HEK293 (cell line): ENCODE results near the gene DNAI7.

Source experiments
- GFI1B ChIP-seq: fragments of 450-650 bp; formaldehyde crosslinking; IDR thresholded peaks from 2 replicates; pipeline ENCODE4 v1.5.1; 2016; ENCODE audit warnings: missing biosample characterization, missing genetic modification characterization
- MZF1 ChIP-seq: fragments of 450-650 bp; formaldehyde crosslinking; IDR thresholded peaks from 2 replicates; pipeline ENCODE4 v1.5.1; 2017; ENCODE audit warnings: missing biosample characterization, missing genetic modification characterization, borderline replicate concordance
- TRIM28 ChIP-seq: IDR thresholded peaks from 2 replicates; pipeline ENCODE4 v1.6.1; 2011; ENCODE audit warnings: low read length, control low read depth, borderline replicate concordance
- ZNF121 ChIP-seq: fragments of 450-650 bp; formaldehyde crosslinking; IDR thresholded peaks from 2 replicates; pipeline ENCODE4 v1.5.1; 2016; ENCODE audit warnings: missing biosample characterization, missing genetic modification characterization
- ZNF157 ChIP-seq: fragments of 450-650 bp; formaldehyde crosslinking; IDR thresholded peaks from 2 replicates; pipeline ENCODE4 v1.5.1; 2016; ENCODE audit warnings: missing biosample characterization, missing genetic modification characterization
- ZNF274 ChIP-seq, 2 experiments: fragments of 200-500 bp in 1 of 2; fragments of 450-650 bp in 1 of 2; sonication (Bioruptor generic) in 1 of 2; formaldehyde crosslinking in 1 of 2; IDR thresholded peaks; 2 replicates each; pipeline versions ENCODE4 v1.5.1 to v1.6.1; 2014 to 2016; ENCODE audit warnings: borderline replicate concordance in 1 of 2, inconsistent platforms in 1 of 2, low read length in 1 of 2, missing biosample characterization in 1 of 2, missing genetic modification characterization in 1 of 2

DNA sequence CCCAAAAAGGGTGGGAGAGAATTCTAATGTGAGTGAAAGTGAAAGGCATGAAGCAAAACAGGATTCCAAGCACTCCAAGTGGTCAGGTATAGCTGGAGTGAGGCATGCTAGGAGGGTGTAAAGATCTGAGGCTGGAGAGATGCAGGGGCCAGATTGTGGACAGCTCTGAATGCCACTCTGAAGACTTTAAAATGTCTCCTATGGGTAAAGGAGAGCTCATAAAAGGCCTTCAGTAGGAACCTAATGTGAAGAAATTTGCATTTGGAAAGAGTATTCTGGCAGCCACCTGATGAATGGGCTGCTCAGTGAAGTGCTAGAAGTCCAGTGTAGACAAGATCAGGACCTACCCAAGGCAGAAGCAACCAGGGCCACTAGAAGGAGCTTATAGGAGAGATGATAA, 68.9 kb downstream of the DNAI7 start:
- no peak for TF ChIP-seq ZNF157 (tag by site-specific recombination)
- no peak for TF ChIP-seq TRIM28
- no peak for TF ChIP-seq ZNF274 (IDR thresholded peaks at IDR 0.05; ENCODE audit: low read length)
- TF ChIP-seq ZNF274 (tag by site-specific recombination; IDR thresholded peaks at IDR 0.05; ENCODE audit: borderline replicate concordance) = no peak
- TF ChIP-seq MZF1 (tag by site-specific recombination) = no peak
- TF ChIP-seq ZNF121 (tag by site-specific recombination) = no peak
- no peak for TF ChIP-seq GFI1B
